Hippocampal formation (tissue), 2 donors: ENCODE data around the gene FCN3.
"Not testable (repeated sequence)": the region's sequence is repeated elsewhere in the genome, so short reads cannot be mapped to it uniquely, and the experiment has no call there.

ENCODE experiments used
- DNase-seq, 2 donors: peaks; one replicate each; lab custom pipeline; 2025; lab: John Stamatoyannopoulos, UW

FCN3 gene

DNA sequence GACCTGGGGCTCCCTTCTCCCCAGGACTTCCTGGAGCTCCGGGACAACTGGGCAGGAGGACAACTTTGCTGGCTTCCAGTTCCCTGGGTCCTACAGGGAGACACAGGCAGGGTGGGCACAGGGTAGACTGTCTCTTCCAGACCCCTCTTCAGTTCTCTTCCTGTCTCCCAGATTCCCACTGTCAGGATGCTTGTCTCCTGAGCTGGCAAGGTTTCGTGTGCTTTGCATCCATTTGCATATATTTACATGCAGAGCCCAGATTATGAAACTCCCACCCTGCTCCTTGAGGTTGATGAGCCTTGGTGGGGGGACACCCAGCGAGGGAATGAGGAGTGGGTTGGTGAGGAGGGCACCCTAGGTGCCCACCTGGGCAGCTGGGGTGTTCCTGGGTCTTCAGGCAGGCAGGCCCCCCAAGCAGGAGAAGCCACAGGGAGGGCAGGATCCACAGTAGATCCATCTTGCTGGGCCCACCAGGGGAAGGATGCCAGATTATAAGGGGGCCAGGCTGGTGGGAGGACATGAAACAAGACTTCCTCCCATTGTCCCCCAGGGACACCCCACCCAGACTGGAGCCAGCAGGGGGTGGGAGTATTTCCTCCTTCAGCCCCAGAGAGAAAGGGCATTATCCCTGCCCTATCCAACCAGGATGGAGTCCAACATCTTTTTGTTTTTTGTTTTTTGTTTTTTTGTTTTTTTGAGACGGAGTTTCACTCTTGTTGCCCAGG lies at the start of gene FCN3:
FCN3 (minus strand) TSS at position 463 of the 725 bp plus-strand sequence; CDS start at position 457, 6 bp downstream.
- no peak for DNase-seq

- DNase-seq = no peak
These were observed 49.1 kb upstream of the FCN3 start for GRCh38 chr1:27423709-27424108.

DNA sequence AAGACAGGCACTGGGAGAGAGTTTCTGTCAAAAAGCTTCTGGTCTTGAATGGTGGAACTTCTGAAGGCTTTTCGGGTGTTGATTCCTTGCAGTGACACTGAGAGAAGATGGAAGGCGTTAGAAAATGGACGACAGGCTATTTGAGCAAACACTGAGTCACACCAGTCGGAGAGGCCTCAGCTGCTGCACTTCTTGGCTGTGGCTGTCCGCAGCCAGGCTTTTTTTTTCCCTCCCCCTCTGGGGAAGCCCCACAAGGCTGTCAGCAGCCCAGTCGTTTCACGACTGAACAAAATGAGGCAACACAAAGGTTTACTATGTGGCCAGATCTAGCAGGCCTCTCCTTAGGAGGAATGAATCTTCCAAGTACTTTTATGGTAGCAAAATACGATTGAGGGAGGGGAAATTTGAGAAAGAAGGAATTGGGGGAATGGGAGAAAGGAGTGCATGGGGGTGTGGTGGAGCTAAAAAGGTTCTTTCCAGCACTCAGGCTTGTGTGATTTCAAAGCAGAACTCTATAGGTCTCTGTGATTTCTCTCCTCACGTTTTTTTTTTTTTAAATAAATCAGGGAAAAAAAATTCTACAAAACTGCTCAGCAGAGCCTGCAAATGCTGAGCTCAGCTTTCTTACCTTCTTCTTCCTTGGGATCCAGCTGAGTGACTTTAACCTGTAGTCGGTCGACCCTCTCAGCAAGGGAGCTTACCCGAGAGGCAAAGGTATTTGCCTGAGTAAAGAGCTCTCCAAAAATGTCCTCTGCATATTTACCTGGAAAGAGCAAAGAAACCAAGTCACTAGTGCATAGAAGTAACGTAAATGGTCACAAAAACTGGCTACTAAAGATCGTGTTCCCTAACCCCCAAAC lies 43.9 kb upstream of the FCN3 start:
- peak; percentile 63 to 79 for DNase-seq

DNA sequence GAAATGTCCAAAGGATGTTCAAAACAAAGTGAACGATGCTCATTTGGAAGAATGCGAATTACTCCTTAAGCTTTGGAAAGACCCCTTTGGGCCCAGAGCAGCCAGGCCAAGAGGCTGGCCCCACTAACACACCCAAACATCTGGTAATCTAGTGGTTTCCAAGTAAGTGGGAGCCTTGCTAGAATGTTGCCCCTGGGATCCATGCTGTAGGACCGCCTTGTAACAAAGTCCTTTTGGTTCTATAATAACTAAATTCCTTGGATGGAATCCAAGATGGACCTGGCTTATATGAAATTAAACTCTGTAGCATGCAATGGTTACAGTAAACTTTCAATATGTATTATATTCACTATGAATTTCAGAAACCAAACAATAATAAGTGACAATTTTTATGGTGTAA lies 43.1 kb upstream of the FCN3 start:
- DNase-seq = no peak

DNA sequence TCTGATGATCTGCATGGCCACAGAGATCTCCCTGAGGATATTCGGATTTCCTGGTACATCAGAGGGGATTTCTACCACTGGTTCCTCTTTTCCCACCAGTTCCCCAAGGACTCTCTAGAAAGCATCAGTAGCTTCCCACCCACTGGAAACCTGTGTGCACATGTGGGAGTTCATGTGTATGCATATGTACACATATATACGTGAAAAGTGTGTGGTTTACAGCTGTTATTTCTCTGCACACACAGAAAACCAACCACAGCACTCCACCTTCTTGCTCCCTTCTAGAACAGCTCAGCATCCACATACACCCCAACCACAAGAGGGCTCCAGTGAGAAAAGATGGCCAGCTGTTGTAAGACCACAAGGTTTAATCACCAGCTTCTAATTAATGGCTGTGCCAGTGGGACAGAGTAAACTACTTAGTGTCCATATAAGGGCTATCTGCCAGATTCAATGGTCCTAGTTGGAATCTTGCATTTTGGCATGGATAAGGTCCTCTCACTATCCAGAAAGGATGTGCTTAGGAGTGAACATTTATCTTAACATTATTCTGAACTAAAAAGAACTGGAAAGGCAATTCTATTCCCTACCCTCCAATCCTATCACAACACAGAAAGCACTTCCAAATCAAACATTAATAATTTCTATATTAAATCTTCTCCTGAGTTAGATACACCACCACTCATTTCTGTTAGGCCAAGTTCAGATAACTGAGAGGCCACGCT lies 41.9 kb upstream of the FCN3 start:
- DNase-seq = peak; percentile 9 to 41

DNA sequence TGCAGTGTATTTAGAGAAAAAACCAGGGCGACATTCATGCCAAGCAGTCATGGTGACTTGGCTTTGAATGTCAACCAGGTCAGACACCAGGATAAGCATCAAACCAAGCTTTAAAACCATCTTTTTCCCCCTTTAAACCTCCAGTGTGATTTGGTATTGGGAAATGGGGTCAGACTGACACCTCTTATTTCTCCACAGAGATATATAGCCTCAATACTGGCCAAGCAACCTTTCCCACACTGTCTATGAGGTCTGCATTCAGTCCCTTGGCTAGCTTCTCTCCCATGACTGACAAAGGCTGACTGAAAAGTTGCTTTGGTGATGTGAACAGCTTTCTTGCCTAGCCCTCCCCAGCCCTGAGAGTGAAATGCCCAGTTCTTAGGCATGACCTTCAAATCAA lies 39.5 kb upstream of the FCN3 start:
- DNase-seq = no peak

DNA sequence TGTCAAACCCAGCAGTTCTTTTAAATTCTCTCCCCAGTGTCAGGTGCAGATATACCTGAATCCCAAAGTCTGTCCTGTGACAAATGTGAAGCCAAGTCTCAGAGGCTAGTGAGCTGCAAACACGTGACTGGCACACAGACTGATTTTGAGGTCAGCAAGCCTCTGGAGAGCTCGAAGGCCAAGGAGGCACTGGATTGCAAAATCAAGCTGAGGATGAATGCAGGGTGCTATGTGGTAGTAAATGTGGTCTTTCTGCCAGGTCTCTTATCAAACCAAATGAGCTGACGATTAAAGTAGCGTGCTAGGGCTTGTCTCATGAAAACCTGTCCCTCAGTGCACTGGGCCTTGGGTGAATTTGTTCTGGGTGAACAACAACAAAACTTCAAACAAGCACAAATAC lies 38.4 kb upstream of the FCN3 start:
- no peak for DNase-seq

DNA sequence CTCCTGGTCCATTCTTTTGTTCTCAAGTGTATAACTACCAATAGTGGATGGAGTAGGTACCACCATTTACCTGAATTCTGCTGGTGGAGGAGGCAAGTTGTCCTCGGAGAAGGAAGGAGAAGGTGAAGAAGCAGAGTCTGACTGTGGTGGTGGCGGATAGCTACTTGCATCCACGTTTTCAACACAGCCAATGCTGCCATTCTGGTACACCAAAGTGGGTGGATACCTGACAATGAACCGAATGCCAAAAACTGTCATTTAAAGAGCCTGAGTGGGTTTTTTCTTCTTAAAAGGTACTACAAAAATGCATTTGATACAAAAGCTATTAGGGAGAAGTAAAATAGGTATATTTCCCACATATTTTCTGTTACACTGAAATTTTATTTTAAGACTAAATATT lies 37.9 kb upstream of the FCN3 start:
- DNase-seq = no peak

- no peak for DNase-seq
These were observed 36.1 kb upstream of the FCN3 start for GRCh38 chr1:27410709-27411108.

DNA sequence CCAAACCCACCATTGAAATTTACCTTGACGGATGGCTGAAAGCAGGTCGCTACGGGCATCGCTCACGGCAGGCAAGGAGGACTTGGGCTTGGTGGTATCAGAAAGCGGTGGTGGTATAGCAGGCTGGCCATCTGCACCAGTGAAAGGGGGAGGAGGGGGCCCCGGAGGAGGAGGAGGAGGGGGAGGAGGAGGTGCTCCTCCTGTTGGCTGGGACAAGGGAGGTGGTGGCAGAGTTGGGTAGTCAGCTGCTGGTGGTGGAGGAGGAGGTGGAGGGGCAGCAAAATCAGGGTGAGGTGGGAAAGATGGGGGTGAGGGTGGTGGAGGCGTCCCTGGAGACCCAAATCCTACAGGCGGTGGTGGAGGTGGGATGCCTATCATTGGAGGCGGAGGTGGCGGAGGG lies 35.0 kb upstream of the FCN3 start:
- no peak for DNase-seq

- no peak for DNase-seq
These were observed 33.5 kb upstream of the FCN3 start for GRCh38 chr1:27408151-27408550.

DNA sequence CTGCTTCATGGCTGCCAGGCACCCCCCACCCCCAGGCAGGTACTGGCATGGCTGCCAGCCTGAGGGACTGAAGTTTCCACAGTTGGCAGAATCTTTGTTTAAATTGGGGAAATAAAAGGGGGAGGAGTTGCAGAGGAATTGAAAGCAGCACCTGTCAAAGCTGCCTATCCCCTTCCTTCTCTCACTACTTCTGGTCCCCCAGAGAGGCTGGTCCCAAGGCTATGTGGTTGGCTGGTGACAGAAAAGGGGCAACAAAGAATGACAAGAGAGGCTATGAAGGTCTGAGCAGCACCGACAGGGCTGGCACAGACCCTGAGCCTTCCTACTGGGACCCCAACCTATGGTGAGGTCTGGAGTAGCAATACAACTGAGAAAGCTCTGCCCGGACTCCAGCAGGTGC lies 32.2 kb upstream of the FCN3 start:
- DNase-seq = not testable (repeated sequence)

DNA sequence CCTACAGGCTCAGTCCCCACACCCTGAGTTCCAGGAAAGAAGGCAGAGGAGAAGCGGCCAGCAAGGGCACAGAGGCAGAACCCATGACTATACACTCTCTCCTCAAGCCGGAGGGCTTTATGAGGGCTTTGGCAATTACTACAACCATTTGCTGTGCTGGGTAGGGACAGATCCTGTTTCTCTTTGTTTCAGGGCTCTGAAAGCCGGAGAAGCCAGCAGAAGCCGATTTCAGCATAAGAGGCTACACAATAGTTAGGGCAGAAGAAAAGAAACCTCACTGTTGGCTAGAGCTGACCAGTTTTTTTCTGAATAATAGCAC lies 31.7 kb upstream of the FCN3 start:
- DNase-seq = no peak

- DNase-seq = not testable (repeated sequence)
These were observed 31.2 kb upstream of the FCN3 start for GRCh38 chr1:27405598-27406361.

DNA sequence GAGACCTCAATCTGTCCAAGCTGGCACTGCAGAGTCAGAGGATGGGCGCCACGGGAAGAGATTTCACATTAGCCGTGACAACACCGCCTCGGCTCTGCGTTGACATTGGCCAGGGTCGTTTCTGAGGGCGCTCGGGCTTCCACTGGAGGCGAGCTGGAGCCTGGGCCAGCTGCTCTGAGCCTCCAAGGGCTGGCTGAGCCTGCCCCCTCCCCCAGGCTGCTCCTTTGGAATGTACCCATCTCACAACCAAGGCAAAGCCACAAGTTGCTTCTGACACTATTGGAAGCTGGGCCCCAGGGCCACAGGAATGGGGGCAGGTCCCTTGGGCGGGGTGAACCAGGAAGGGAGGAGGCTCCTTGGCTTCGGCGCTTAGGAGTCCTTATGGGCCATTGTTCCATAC lies 30.4 kb upstream of the FCN3 start:
- no peak for DNase-seq

GRCh38 chr1:27403931-27404330 lies 29.3 kb upstream of the FCN3 start:
- no peak for DNase-seq

DNA sequence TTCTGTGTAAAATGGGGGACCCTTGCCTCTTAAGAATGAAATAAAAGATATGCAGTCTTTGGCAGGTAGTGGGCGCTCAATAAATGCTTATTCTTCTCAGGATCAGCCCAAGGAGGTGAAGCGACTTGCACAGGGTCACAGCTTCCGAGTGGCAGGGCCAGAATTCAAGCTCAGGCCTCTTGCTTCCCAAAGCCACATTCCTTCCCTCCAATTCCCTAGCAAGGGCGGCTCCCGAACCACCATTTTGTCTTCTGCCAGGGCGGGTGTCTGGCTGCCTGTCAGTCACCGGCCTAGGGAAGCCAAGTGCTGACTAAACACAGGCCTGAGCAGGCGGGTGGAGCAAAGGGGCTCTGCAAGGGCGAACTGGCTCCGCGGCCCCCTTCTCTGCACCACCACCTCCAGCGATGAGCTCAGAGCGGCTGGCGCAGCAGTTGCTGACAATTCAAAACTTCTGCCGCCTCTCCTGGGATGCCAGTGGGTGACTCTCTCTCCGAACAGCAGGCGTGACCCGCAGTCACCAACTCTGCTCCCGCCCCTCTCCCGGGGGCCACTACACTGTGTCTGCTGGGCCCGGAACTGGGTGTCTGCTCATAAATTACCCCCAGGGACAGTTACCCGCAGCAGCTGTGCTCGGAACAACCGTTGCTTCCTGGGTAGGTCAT lies 28.6 kb upstream of the FCN3 start:
- peak in 1 of 2 donors; percentile 27 for DNase-seq

DNA sequence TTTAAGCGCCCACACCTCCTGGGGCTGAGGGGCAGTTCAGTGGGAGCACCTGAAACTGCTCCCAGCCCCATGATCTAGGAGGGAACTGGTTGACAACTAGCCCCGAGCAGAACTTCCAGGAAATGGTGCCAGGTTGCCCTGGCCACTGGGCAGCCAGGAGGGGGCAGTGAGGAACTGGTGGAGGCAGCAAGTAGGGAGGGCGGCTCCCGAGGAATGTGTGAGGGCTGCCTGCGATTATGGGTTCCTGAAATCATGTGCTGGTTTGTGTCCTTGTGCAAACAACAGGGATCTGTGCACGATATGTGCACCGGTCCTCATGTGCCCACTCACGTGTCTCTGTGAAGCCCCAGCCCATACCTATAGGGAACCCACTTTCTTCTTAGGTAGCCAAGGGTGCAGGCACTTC lies 27.7 kb upstream of the FCN3 start:
- DNase-seq = peak; percentile 46 to 65

GRCh38 chr1:27400963-27401341 lies 26.3 kb upstream of the FCN3 start:
- DNase-seq = no peak

DNA sequence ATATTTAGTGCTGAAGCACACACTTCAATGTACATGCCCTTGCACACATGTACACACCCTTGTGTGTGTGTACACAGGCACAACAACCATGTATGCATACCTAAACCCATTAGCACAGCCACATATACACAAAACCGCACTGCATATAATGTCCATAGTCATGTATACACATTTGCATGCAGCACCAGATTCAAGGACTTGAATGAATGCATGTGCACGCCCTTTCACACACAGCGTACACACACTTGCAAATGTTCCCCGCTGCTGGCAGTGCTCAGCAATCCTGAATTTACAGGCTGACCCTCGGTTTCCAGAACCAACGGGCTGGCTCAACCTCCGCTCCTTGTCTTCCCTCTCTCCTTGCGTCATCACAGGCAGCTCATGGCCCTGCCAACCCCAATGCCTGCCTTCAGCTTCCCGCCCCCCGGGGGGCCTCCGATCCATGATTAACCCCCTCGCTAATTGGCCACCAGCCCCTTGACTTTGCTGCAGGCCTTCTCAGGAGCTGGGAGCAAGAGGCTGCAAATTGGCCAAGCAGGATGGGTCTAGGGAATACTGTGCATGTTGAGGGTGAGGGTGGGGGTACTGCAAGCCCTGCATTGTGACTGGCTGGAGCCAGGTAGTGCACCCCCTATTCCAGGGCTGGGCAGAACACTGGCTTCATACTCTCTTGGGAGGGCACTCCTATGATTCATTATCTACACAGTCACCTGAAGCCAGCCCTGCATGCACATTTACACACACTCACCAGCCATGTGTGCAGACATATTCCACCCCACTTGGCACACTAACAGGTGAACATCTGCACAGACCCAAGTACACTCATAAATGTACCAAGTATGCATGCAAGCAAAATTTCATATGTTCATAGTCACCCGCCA lies 25.7 kb upstream of the FCN3 start:
- no peak for DNase-seq
